Gastroesophageal sphincter (tissue), 4 donors: ENCODE data around the gene FDXACB1. TPM values are rescaled to one million over a fixed set of nuclear protein-coding genes. Genes with fewer than 3 reads are reported as not detected.

Source experiments
- ATAC-seq: fragments of 150-250 bp; one replicate; pipeline ENCODE4 v1.9.1; 2016; ENCODE audit warnings: mild to moderate bottlenecking, moderate library complexity
- H3K27ac ChIP-seq, 4 donors: fragments of 200-600 bp; sonication (generic) in 3 of 4; 1 replicate in 3 of 4; 2 replicates in 1 of 4; pipeline ENCODE4 v1.5.1; 2016 to 2019
- H3K27me3 ChIP-seq: fragments of 200-600 bp; sonication (generic); one replicate; pipeline ENCODE4 v1.5.1; 2019
- H3K36me3 ChIP-seq, 2 donors: fragments of 200-600 bp; sonication (generic); one replicate each; pipeline ENCODE4 v1.5.1; 2019; ENCODE audit warnings: control low read depth in 1 of 2
- H3K4me1 ChIP-seq, 3 donors: fragments of 200-600 bp; sonication (generic); 1 replicate in 2 of 3; 2 replicates in 1 of 3; pipeline ENCODE4 v1.5.1; 2016 to 2019; ENCODE audit warnings: control low read depth in 2 of 3
- H3K4me3 ChIP-seq, 2 donors: fragments of 200-600 bp; sonication (generic); one replicate each; pipeline ENCODE4 v1.5.1; 2019; ENCODE audit warnings: mild to moderate bottlenecking in 1 of 2, moderate library complexity in 1 of 2
- H3K9me3 ChIP-seq, 3 donors: fragments of 200-600 bp; sonication (generic); one replicate each; pipeline ENCODE4 v1.5.1; 2017 to 2019; ENCODE audit warnings: control low read depth in 2 of 3
- CTCF ChIP-seq, 4 experiments: fragments of 200-600 bp in 2 of 4; fragments of 450-650 bp in 2 of 4; sonication (generic) in 1 of 4; IDR thresholded peaks; one replicate each; pipeline ENCODE4 v1.5.1; 2017 to 2019; ENCODE audit warnings: antibody characterized with exemption in 4 of 4, mild to moderate bottlenecking in 2 of 4, moderate library complexity in 2 of 4
- EP300 ChIP-seq: sonication (generic); formaldehyde crosslinking; IDR thresholded peaks from one replicate; pipeline ENCODE4 v1.6.1; 2017; ENCODE audit warnings: antibody characterized with exemption, mild to moderate bottlenecking
- POLR2A ChIP-seq, 2 donors: fragments of 450-650 bp; IDR thresholded peaks; one replicate each; pipeline ENCODE4 v1.6.1; 2017; ENCODE audit warnings: antibody characterized with exemption in 2 of 2, mild to moderate bottlenecking in 2 of 2, moderate library complexity in 1 of 2
- POLR2AphosphoS5 ChIP-seq: sonication (generic); formaldehyde crosslinking; IDR thresholded peaks from one replicate; pipeline ENCODE4 v1.6.1; 2017; ENCODE audit warnings: antibody characterized with exemption
- WGBS, 2 donors: methylation state at CpG; one replicate each; pipeline ENCODE4 v1.1.5; 2018; ENCODE audit warnings: low coverage in 1 of 2; 5-methylcytosine and 5-hydroxymethylcytosine counted together
- total RNA-seq, 4 donors: library from RNA; depleted of rRNA; stranded (reverse); fragments of >200 nt; gene quantifications; one replicate each; pipeline ENCODE4 v1.1.0, GENCODE V29; 2016

FDXACB1 gene
- total RNA-seq, 4 donors from 2014 or later: 0.16 to 1.1 (median 0.99) TPM

GRCh38 chr11:111851636-111852035 is 27.3 kb downstream of the FDXACB1 start:
- H3K36me3 ChIP-seq: peaks cover 0 to 99% of the 10 kb centered on the region in 2 donors
- ATAC-seq: no peak
- TF ChIP-seq EP300 (no peak), CTCF (IDR thresholded peaks at IDR 0.05) (peak in 1 of 4 experiments; percentile 11), POLR2A (IDR thresholded peaks at IDR 0.05) (no peak)

GRCh38 chr11:111851067-111851466 is 27.9 kb downstream of the FDXACB1 start:
- H3K9me3 ChIP-seq: no peaks in the 10 kb centered on the region
- no peak overlapping the region for H3K4me3 ChIP-seq
- H3K4me1 ChIP-seq: peaks cover 0 to 11% (median 0%) of the 10 kb centered on the region in 3 donors
- H3K36me3 ChIP-seq: peaks cover 0 to 100% of the 10 kb centered on the region in 2 donors
- H3K27ac ChIP-seq: no peak overlapping the region
- WGBS, 2 donors: 93 to 100% methylated on average over 3 of the region's 8 CpGs
- no peak for ATAC-seq
- TF ChIP-seq POLR2AphosphoS5 (no peak), EP300 (no peak), CTCF (IDR thresholded peaks at IDR 0.05) (no peak), POLR2A (IDR thresholded peaks at IDR 0.05) (no peak)
- H3K27me3 ChIP-seq: no peaks in the 10 kb centered on the region

More at GRCh38 chr11:111851636-111852035, 27.3 kb downstream of the FDXACB1 start:
- Histone ChIP-seq H3K4me1 (peaks cover 0 to 7% (median 0%) of the 10 kb centered on the region in 3 donors), H3K9me3 (no peaks in the 10 kb centered on the region), H3K27me3 (no peaks in the 10 kb centered on the region), H3K27ac (no peak overlapping the region), H3K4me3 (no peak overlapping the region)

- H3K4me1 ChIP-seq: peaks cover 0 to 11% (median 0%) of the 10 kb centered on the region in 3 donors
- H3K9me3 ChIP-seq: no peaks in the 10 kb centered on the region
- WGBS, 2 donors: 100% methylated on average over 2 to 3 of the region's 3 CpGs
- ATAC-seq: no peak
- H3K36me3 ChIP-seq: peaks cover 0 to 98% of the 10 kb centered on the region in 2 donors
- no peak overlapping the region for H3K27ac ChIP-seq
- H3K4me3 ChIP-seq: no peak overlapping the region
- H3K27me3 ChIP-seq: no peaks in the 10 kb centered on the region
- TF ChIP-seq CTCF (IDR thresholded peaks at IDR 0.05): no peak
- no peak for TF ChIP-seq POLR2AphosphoS5
- TF ChIP-seq EP300: no peak
- TF ChIP-seq POLR2A (IDR thresholded peaks at IDR 0.05): no peak
Observed at GRCh38 chr11:111849631-111850030, 29.3 kb downstream of the FDXACB1 start.

GRCh38 chr11:111846636-111847035 is 32.3 kb downstream of the FDXACB1 start:
- TF ChIP-seq CTCF (IDR thresholded peaks at IDR 0.05): no peak
- TF ChIP-seq EP300: no peak
- no peak for TF ChIP-seq POLR2A (IDR thresholded peaks at IDR 0.05)
- TF ChIP-seq POLR2AphosphoS5: no peak
- peaks cover 0 to 11% (median 0%) of the 10 kb centered on the region in 3 donors for H3K4me1 ChIP-seq
- no peak overlapping the region for H3K4me3 ChIP-seq
- WGBS, 2 donors: 11 to 44% methylated on average over 1 of the region's 1 CpG
- ATAC-seq: no peak
- H3K27me3 ChIP-seq: no peaks in the 10 kb centered on the region
- H3K36me3 ChIP-seq: peaks cover 0 to 94% of the 10 kb centered on the region in 2 donors
- H3K9me3 ChIP-seq: no peaks in the 10 kb centered on the region
- peak overlapping the region in 1 of 4 donors; percentile 4 for H3K27ac ChIP-seq

GRCh38 chr11:111846063-111846462 is 32.9 kb downstream of the FDXACB1 start:
- Histone ChIP-seq H3K9me3 (no peaks in the 10 kb centered on the region), H3K36me3 (peaks cover 0 to 88% of the 10 kb centered on the region in 2 donors), H3K4me1 (peaks cover 0 to 11% (median 0%) of the 10 kb centered on the region in 3 donors), H3K4me3 (no peak overlapping the region), H3K27me3 (no peaks in the 10 kb centered on the region), H3K27ac (peak overlapping the region in 1 of 4 donors; percentile 15)
- TF ChIP-seq CTCF (IDR thresholded peaks at IDR 0.05) (no peak), POLR2A (IDR thresholded peaks at IDR 0.05) (no peak), POLR2AphosphoS5 (no peak), EP300 (no peak)
- 57 to 93% methylated on average over 1 to 2 of the region's 2 CpGs for WGBS, 2 donors
- ATAC-seq: no peak
